Measurements from ENCODE around the gene PRRG4. TPM values are rescaled to one million over a fixed set of nuclear protein-coding genes. Genes with fewer than 3 reads are reported as not detected.

The PRRG4 gene
- total and polyA plus RNA-seq, 2 donors from 2014 or later = 6.4 to 18.4 TPM

DNA sequence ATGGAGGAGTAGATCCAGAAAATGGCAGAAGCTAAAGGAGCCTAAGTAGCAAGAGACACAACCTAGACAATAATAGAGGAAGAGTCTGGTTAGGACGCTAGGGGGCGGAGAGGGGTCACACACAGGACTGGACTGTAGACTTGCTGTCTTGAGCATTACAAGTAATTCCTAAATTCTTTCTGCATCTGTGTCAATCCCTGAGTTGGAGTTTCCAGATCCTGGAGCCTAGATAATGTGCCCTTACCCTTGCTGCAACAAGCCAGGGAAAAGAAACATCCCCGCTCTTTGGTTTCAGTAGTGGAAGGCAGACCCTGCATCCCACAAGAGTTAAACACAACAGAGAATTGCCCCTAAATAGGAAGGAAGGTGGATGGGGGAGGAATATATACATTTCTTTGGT is 20.4 kb upstream of the PRRG4 start:
- Histone ChIP-seq H3K36me3 (ENCODE audit: control insufficient read depth in 2 of 3, insufficient read depth in 3 of 3, low read length in 3 of 3) (no peaks in the 10 kb centered on the region), H3K27me3 (ENCODE audit: control insufficient read depth, insufficient read depth, low read length) (no peaks in the 10 kb centered on the region), H3K4me3 (ENCODE audit: low read length in 3 of 3) (no peak overlapping the region), H3K9ac (ENCODE audit: low read length in 3 of 3) (no peak overlapping the region), H3K4me1 (ENCODE audit: control insufficient read depth in 2 of 3, insufficient read depth in 2 of 3, low read depth in 1 of 3, low read length in 3 of 3) (no peaks in the 10 kb centered on the region), H3K9me3 (ENCODE audit: control insufficient read depth in 2 of 3, insufficient read depth in 1 of 3, low read length in 3 of 3) (no peaks in the 10 kb centered on the region), H3K27ac (ENCODE audit: low read depth in 2 of 2, low read length in 2 of 2) (no peak overlapping the region)
- intact Hi-C loops (cut with DNase I) = no loop called here
- TF ChIP-seq, protein P1, sequence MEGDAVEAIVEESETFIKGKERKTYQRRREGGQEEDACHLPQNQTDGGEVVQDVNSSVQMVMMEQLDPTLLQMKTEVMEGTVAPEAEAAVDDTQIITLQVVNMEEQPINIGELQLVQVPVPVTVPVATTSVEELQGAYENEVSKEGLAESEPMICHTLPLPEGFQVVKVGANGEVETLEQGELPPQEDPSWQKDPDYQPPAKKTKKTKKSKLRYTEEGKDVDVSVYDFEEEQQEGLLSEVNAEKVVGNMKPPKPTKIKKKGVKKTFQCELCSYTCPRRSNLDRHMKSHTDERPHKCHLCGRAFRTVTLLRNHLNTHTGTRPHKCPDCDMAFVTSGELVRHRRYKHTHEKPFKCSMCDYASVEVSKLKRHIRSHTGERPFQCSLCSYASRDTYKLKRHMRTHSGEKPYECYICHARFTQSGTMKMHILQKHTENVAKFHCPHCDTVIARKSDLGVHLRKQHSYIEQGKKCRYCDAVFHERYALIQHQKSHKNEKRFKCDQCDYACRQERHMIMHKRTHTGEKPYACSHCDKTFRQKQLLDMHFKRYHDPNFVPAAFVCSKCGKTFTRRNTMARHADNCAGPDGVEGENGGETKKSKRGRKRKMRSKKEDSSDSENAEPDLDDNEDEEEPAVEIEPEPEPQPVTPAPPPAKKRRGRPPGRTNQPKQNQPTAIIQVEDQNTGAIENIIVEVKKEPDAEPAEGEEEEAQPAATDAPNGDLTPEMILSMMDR (IDR thresholded peaks at IDR 0.05; ENCODE audit: borderline replicate concordance, extremely low read depth, insufficient read depth) = peak; percentile 64
- DNase-seq (peak in 4 of 5 donors; percentile 74 to 87 (median 82)), FAIRE-seq (peak; percentile 65)

- TF ChIP-seq, protein P1 (IDR thresholded peaks at IDR 0.05; ENCODE audit: borderline replicate concordance, extremely low read depth, insufficient read depth) = no peak
- intact Hi-C loops (cut with DNase I) = no loop called here
- no peak overlapping the region for H3K9ac ChIP-seq (ENCODE audit: low read length in 3 of 3)
- H3K27ac ChIP-seq (ENCODE audit: low read depth in 2 of 2, low read length in 2 of 2) = no peak overlapping the region
- DNase-seq (no peak), FAIRE-seq (no peak)
- H3K36me3 ChIP-seq (ENCODE audit: control insufficient read depth in 2 of 3, insufficient read depth in 3 of 3, low read length in 3 of 3) = no peaks in the 10 kb centered on the region
- no peaks in the 10 kb centered on the region for H3K4me1 ChIP-seq (ENCODE audit: control insufficient read depth in 2 of 3, insufficient read depth in 2 of 3, low read depth in 1 of 3, low read length in 3 of 3)
- H3K4me3 ChIP-seq (ENCODE audit: low read length in 3 of 3) = no peak overlapping the region
- no peaks in the 10 kb centered on the region for H3K9me3 ChIP-seq (ENCODE audit: control insufficient read depth in 2 of 3, insufficient read depth in 1 of 3, low read length in 3 of 3)
- no peaks in the 10 kb centered on the region for H3K27me3 ChIP-seq (ENCODE audit: control insufficient read depth, insufficient read depth, low read length)
Measured at GRCh38 chr11:32817181-32817851, 12.4 kb upstream of the PRRG4 start.

DNA sequence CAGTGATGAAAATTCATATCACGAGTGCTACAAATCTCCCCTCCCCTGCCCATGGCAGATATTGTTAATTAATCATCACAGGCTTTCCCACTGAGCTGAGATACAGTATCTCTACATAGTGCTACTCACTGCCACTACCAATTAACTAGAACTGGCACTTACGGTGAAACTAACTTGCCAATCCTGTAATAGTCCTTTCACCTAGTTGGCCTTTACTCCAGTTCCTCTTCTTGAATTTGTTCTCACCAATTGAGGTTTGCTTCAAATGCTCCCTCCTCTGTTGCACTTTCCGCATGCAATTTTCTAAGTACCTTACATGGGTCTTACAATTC is 11.9 kb upstream of the PRRG4 start:
- Histone ChIP-seq H3K27me3 (ENCODE audit: control insufficient read depth, insufficient read depth, low read length) (no peaks in the 10 kb centered on the region), H3K4me1 (ENCODE audit: control insufficient read depth in 2 of 3, insufficient read depth in 2 of 3, low read depth in 1 of 3, low read length in 3 of 3) (no peaks in the 10 kb centered on the region), H3K4me3 (ENCODE audit: low read length in 3 of 3) (no peak overlapping the region), H3K9ac (ENCODE audit: low read length in 3 of 3) (no peak overlapping the region), H3K9me3 (ENCODE audit: control insufficient read depth in 2 of 3, insufficient read depth in 1 of 3, low read length in 3 of 3) (no peaks in the 10 kb centered on the region), H3K27ac (ENCODE audit: low read depth in 2 of 2, low read length in 2 of 2) (no peak overlapping the region), H3K36me3 (ENCODE audit: control insufficient read depth in 2 of 3, insufficient read depth in 3 of 3, low read length in 3 of 3) (no peaks in the 10 kb centered on the region)
- intact Hi-C loops (cut with DNase I) = no loop called here
- no peak for FAIRE-seq
- DNase-seq = no peak
- TF ChIP-seq, protein P1 (IDR thresholded peaks at IDR 0.05; ENCODE audit: borderline replicate concordance, extremely low read depth, insufficient read depth) = no peak

- FAIRE-seq (no peak), DNase-seq (no peak)
- Histone ChIP-seq H3K36me3 (ENCODE audit: control insufficient read depth in 2 of 3, insufficient read depth in 3 of 3, low read length in 3 of 3) (no peaks in the 10 kb centered on the region), H3K9ac (ENCODE audit: low read length in 3 of 3) (no peak overlapping the region), H3K27ac (ENCODE audit: low read depth in 2 of 2, low read length in 2 of 2) (no peak overlapping the region), H3K4me1 (ENCODE audit: control insufficient read depth in 2 of 3, insufficient read depth in 2 of 3, low read depth in 1 of 3, low read length in 3 of 3) (no peaks in the 10 kb centered on the region), H3K9me3 (ENCODE audit: control insufficient read depth in 2 of 3, insufficient read depth in 1 of 3, low read length in 3 of 3) (no peaks in the 10 kb centered on the region), H3K27me3 (ENCODE audit: control insufficient read depth, insufficient read depth, low read length) (no peaks in the 10 kb centered on the region), H3K4me3 (ENCODE audit: low read length in 3 of 3) (no peak overlapping the region)
- intact Hi-C loops (cut with DNase I) = no loop called here
- TF ChIP-seq, protein P1 (IDR thresholded peaks at IDR 0.05; ENCODE audit: borderline replicate concordance, extremely low read depth, insufficient read depth) = no peak
Measured at GRCh38 chr11:32819187-32819586, 10.5 kb upstream of the PRRG4 start.

All from kidney (tissue), 14 donors.